DND-41 (cell line): ENCODE measurements around the gene NPW.

ENCODE experiments used
- ATAC-seq: fragments of 200-7000 bp; cut with Tn5 transposase; 3 replicates; pipeline ENCODE4 v1.9.1; 2021; ENCODE audit warnings: low read depth; ENCODE audit not compliant: insufficient read depth
- DNase-seq: peaks from one replicate; pipeline ENCODE4 v3.0.0-alpha.2; 2020
- H2AFZ ChIP-seq: 2 replicates; pipeline ENCODE4 v1.6.0; 2012; ENCODE audit warnings: low read depth, low read length
- H3K27ac ChIP-seq: 2 replicates; pipeline ENCODE4 v1.5.1; 2012; ENCODE audit warnings: low read length, inconsistent platforms
- H3K27me3 ChIP-seq: fragments of 200-600 bp; sonication (generic); 2 replicates; pipeline ENCODE4 v1.6.0; 2012; ENCODE audit warnings: low read length, mild to moderate bottlenecking, inconsistent platforms; ENCODE audit not compliant: insufficient read depth, poor library complexity
- H3K36me3 ChIP-seq: 2 replicates; pipeline ENCODE4 v1.5.1; 2012; ENCODE audit warnings: low read length, inconsistent platforms; ENCODE audit not compliant: insufficient read depth
- H3K4me1 ChIP-seq: 2 replicates; pipeline ENCODE4 v1.5.1; 2012; ENCODE audit warnings: mild to moderate bottlenecking, low read length; ENCODE audit not compliant: insufficient read depth
- H3K4me2 ChIP-seq: 2 replicates; pipeline ENCODE4 v1.6.0; 2012; ENCODE audit warnings: mild to moderate bottlenecking, moderate library complexity, low read length, inconsistent platforms; ENCODE audit not compliant: insufficient read depth
- H3K4me3 ChIP-seq, 2 experiments: fragments of 200-600 bp in 1 of 2; shearing (Covaris generic) in 1 of 2; 2 replicates each; pipeline ENCODE4 v1.5.1; 2012 to 2016; ENCODE audit warnings: inconsistent platforms in 2 of 2, low read length in 2 of 2, mild to moderate bottlenecking in 2 of 2, low read depth in 1 of 2, moderate library complexity in 1 of 2
- H3K79me2 ChIP-seq: 2 replicates; pipeline ENCODE4 v1.6.0; 2012; ENCODE audit warnings: low read length, inconsistent platforms; ENCODE audit not compliant: insufficient read depth
- H3K9ac ChIP-seq: 2 replicates; pipeline ENCODE4 v1.6.0; 2012; ENCODE audit warnings: low read depth, mild to moderate bottlenecking, inconsistent platforms, low read length, moderate library complexity
- H3K9me3 ChIP-seq: 2 replicates; pipeline ENCODE4 v1.5.1; 2012; ENCODE audit warnings: low read length, moderate library complexity, mild to moderate bottlenecking, inconsistent platforms; ENCODE audit not compliant: insufficient read depth, severe bottlenecking
- H4K20me1 ChIP-seq: 2 replicates; pipeline ENCODE4 v1.6.0; 2012; ENCODE audit warnings: low read length; ENCODE audit not compliant: insufficient read depth
- EZH2 ChIP-seq: IDR thresholded peaks from 3 replicates; pipeline ENCODE4 v1.6.1; 2012; ENCODE audit warnings: borderline replicate concordance, low read depth, mild to moderate bottlenecking, moderate library complexity, low read length, inconsistent platforms; ENCODE audit not compliant: severe bottlenecking
- TF ChIP-seq, protein P1 (sequence below): IDR thresholded peaks from 2 replicates; pipeline ENCODE4 v1.5.1; 2012; ENCODE audit warnings: borderline replicate concordance, low read length, moderate library complexity, mild to moderate bottlenecking; ENCODE audit not compliant: poor library complexity, severe bottlenecking; ENCODE audit errors: extremely low read depth

The NPW gene

DNA sequence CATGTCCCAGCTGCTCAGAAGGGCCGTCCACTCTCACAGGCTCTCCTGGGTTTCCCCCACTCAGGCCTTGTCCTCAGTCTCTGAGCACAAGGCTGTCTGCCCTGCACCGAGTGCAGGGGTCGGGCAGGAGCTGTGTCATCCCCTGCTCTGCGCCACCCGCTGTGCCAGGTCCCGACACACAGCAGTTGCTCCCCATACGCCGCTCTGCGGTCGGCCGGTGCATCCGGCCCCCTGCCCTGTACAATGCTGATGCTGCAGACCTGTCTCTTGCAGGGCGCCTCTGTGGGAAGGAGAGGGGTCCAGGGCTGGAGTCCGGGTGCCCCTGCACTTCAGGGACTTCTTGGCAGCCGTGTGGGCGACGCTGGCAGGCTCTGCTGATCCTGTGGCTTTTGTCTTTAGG lies 34.3 kb downstream of the NPW start:
- peaks cover 73% of the 10 kb centered on the region for H3K36me3 ChIP-seq
- H2AFZ ChIP-seq: no peak overlapping the region
- DNase-seq: no peak
- H3K27me3 ChIP-seq: no peaks in the 10 kb centered on the region
- H3K9me3 ChIP-seq: no peaks in the 10 kb centered on the region
- H3K79me2 ChIP-seq: peaks cover 7% of the 10 kb centered on the region
- no peak overlapping the region for H3K4me2 ChIP-seq
- TF ChIP-seq, protein P1, sequence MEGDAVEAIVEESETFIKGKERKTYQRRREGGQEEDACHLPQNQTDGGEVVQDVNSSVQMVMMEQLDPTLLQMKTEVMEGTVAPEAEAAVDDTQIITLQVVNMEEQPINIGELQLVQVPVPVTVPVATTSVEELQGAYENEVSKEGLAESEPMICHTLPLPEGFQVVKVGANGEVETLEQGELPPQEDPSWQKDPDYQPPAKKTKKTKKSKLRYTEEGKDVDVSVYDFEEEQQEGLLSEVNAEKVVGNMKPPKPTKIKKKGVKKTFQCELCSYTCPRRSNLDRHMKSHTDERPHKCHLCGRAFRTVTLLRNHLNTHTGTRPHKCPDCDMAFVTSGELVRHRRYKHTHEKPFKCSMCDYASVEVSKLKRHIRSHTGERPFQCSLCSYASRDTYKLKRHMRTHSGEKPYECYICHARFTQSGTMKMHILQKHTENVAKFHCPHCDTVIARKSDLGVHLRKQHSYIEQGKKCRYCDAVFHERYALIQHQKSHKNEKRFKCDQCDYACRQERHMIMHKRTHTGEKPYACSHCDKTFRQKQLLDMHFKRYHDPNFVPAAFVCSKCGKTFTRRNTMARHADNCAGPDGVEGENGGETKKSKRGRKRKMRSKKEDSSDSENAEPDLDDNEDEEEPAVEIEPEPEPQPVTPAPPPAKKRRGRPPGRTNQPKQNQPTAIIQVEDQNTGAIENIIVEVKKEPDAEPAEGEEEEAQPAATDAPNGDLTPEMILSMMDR: no peak
- no peak for TF ChIP-seq EZH2
- H3K27ac ChIP-seq: no peak overlapping the region
- H3K4me1 ChIP-seq: peaks cover 9% of the 10 kb centered on the region
- H4K20me1 ChIP-seq: peaks cover 7% of the 10 kb centered on the region; the same call in 1 of the 2 replicates
- ATAC-seq: no peak
- H3K9ac ChIP-seq: no peak overlapping the region
- no peak overlapping the region for H3K4me3 ChIP-seq

GRCh38 chr16:2054543-2055245 lies 35.1 kb downstream of the NPW start:
- Histone ChIP-seq H3K36me3 (peaks cover 73% of the 10 kb centered on the region), H3K4me3 (no peak overlapping the region), H3K79me2 (no peaks in the 10 kb centered on the region), H3K4me1 (peaks cover 3% of the 10 kb centered on the region; the same call in 1 of the 2 replicates), H3K9ac (no peak overlapping the region), H4K20me1 (peaks cover 7% of the 10 kb centered on the region; the same call in 1 of the 2 replicates), H3K27me3 (no peaks in the 10 kb centered on the region), H3K9me3 (no peaks in the 10 kb centered on the region), H3K27ac (no peak overlapping the region), H3K4me2 (no peak overlapping the region), H2AFZ (no peak overlapping the region)
- DNase-seq (no peak), ATAC-seq (no peak)
- TF ChIP-seq, protein P1: no peak
- TF ChIP-seq EZH2: no peak

- Histone ChIP-seq H3K4me2 (no peak overlapping the region), H3K36me3 (peaks cover 77% of the 10 kb centered on the region), H3K4me1 (no peaks in the 10 kb centered on the region), H3K4me3 (no peak overlapping the region), H3K79me2 (no peaks in the 10 kb centered on the region), H2AFZ (no peak overlapping the region), H4K20me1 (peaks cover 7% of the 10 kb centered on the region; the same call in 1 of the 2 replicates), H3K9ac (no peak overlapping the region), H3K27me3 (no peaks in the 10 kb centered on the region), H3K9me3 (no peaks in the 10 kb centered on the region), H3K27ac (no peak overlapping the region)
- DNase-seq (no peak), ATAC-seq (no peak; the same call in 2 of the 3 replicates)
- TF ChIP-seq, protein P1: no peak
- no peak for TF ChIP-seq EZH2
Measured at GRCh38 chr16:2056077-2056476, 36.5 kb downstream of the NPW start.
